Upper lobe of right lung (tissue), 1 donor: ENCODE measurements around the gene ATF6B. TPM values are rescaled to one million over a fixed set of nuclear protein-coding genes. Genes with fewer than 3 reads are reported as not detected.

Experiments
- ATAC-seq: fragments of 200-7000 bp; cut with Tn5 transposase; one replicate; pipeline ENCODE4 v1.9.1; 2020; ENCODE audit warnings: mild to moderate bottlenecking, moderate library complexity
- DNase-seq: peaks from one replicate; pipeline ENCODE4 v3.0.0-alpha.2; 2020
- H3K27ac ChIP-seq: fragments of 200-600 bp; one replicate; pipeline ENCODE4 v1.8.0; 2022
- H3K27me3 ChIP-seq: fragments of 200-600 bp; one replicate; pipeline ENCODE4 v1.8.0; 2022; ENCODE audit warnings: mild to moderate bottlenecking
- H3K36me3 ChIP-seq: fragments of 200-600 bp; one replicate; pipeline ENCODE4 v1.8.0; 2022
- H3K4me1 ChIP-seq: fragments of 200-600 bp; one replicate; pipeline ENCODE4 v1.8.0; 2022
- H3K4me3 ChIP-seq: fragments of 200-600 bp; one replicate; pipeline ENCODE4 v1.8.0; 2022; ENCODE audit warnings: mild to moderate bottlenecking
- H3K9me3 ChIP-seq: fragments of 200-600 bp; one replicate; pipeline ENCODE4 v1.8.0; 2022
- intact Hi-C: fragments of 100-400 bp; cut with DNase I; formaldehyde crosslinking; loops from one replicate; pipeline ENCODE4 v1.11.0; 2022
- long read RNA-seq: library from polyadenylated mRNA; unstranded; transcript quantifications from one replicate; pipeline ENCODE4 v2.0.0, GENCODE V29; 2021
- total RNA-seq: library from RNA; stranded (reverse); fragmentation: NEBNext Ultra II Directional; extraction: Animal tissue kit (Norgen Biotek cat#: 25700); gene quantifications from one replicate; pipeline ENCODE4 v1.2.1, GENCODE V29; 2021
- TF ChIP-seq, protein P1 (sequence below): fragments of 200-600 bp; IDR thresholded peaks from one replicate; pipeline ENCODE4 v1.8.0; 2022; ENCODE audit warnings: antibody characterized with exemption
- donor health status: DM: no; HTN: yes; CAD: no; lungs with severe emphysema.

The ATF6B gene
- total RNA-seq: 78.1 TPM
- long read RNA-seq, partial matches to known transcripts: 10 of 18 reads
- long read RNA-seq, other reads (novel, unspliced or antisense): 3 of 18 reads

DNA sequence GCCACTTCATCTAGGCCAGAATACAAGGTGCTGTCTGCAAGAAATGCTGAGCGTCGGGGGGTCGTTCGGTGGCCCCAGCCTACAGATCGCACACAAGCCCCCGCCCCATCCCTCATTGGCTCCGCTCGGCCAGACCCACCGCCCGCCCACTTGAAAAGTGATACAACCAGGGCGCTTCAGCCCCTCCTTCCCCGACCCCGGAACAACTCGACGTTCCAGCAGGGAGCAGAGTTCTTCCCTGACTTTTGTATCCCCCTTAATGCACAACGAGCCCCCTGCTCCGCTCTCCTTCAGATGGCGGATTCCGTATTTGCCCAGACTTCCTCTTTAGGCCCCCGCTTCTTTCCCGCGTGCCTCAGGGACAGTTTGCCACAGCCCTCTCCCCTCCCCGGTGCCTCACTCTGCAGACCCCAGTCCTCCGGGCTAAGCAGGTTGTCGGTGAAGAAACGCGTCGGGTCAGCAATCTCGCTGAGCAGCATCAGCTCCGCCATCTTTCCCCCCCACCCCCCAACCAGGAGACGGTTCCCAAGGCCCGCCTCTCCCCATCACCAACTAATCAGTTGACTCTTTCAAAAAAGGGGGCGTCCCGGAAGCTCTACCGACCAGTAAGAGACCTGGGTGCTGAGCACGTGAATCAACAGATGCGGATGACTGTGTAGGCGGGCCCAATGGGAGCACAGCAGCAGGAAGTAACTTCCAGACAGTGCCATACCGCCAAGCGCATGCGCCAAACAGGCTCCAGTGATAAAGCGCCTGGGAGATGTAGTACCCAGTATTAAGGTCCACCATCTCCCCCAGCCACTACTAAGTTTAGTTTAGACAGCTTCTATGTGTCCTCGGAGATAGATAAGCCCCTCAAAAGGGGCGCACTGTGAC lies at the start of gene ATF6B:
Gene ATF6B, minus strand, starts transcription at position 530 of the 876 bp plus-strand sequence. Its CDS starts 39 bp downstream, at position 491.
- Histone ChIP-seq H3K27ac (peak within 1 kb of the TSS; percentile 79), H3K27me3 (no peaks in the 10 kb centered on the region), H3K4me3 (peak within 1 kb of the TSS; percentile 71), H3K36me3 (peaks cover 39% of the 10 kb centered on the region), H3K4me1 (peaks cover 26% of the 10 kb centered on the region), H3K9me3 (no peaks in the 10 kb centered on the region)
- DNase-seq (peak; percentile 98), ATAC-seq (peak; percentile 96)
- TF ChIP-seq, protein P1, sequence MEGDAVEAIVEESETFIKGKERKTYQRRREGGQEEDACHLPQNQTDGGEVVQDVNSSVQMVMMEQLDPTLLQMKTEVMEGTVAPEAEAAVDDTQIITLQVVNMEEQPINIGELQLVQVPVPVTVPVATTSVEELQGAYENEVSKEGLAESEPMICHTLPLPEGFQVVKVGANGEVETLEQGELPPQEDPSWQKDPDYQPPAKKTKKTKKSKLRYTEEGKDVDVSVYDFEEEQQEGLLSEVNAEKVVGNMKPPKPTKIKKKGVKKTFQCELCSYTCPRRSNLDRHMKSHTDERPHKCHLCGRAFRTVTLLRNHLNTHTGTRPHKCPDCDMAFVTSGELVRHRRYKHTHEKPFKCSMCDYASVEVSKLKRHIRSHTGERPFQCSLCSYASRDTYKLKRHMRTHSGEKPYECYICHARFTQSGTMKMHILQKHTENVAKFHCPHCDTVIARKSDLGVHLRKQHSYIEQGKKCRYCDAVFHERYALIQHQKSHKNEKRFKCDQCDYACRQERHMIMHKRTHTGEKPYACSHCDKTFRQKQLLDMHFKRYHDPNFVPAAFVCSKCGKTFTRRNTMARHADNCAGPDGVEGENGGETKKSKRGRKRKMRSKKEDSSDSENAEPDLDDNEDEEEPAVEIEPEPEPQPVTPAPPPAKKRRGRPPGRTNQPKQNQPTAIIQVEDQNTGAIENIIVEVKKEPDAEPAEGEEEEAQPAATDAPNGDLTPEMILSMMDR: no peak
- intact Hi-C loops: no loop called here

DNA sequence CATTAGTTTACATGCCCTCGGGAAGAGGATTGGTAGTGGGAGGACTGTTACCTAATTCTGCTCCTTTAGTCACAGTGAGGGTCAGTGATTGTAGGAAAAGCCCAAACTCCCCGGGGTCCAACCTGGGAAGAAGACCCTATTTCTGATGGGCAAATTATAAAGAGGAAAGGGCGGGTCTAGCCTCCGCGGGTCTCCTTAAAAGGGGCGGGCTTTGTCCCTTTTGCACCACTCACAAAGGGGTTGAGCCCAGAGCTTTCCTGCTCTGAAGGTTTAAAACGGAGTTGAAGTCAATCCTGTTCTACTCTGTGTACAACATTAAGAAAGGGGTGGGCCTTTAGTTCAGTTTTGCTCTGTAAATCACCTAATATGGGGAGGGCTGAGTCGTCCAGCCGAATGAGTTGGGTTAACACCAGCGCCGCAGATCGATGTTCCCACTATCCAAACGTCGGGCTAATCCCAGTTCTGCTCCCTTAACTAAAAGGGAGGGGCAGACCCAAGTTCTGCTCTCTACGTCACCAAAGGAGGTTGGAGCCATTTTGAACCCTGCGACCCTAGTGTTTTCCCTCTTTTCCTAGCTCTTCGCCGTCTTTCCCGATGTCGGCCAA lies 49.2 kb upstream of the ATF6B start:
- H3K9me3 ChIP-seq: no peaks in the 10 kb centered on the region
- H3K36me3 ChIP-seq: peaks cover 20% of the 10 kb centered on the region
- DNase-seq (no peak), ATAC-seq (no peak)
- peak overlapping the region; percentile 98 for H3K27ac ChIP-seq
- H3K27me3 ChIP-seq: no peaks in the 10 kb centered on the region
- H3K4me3 ChIP-seq: peak overlapping the region; percentile 85
- peaks cover 37% of the 10 kb centered on the region for H3K4me1 ChIP-seq
- intact Hi-C loops: no loop called here
- TF ChIP-seq, protein P1: no peak

DNA sequence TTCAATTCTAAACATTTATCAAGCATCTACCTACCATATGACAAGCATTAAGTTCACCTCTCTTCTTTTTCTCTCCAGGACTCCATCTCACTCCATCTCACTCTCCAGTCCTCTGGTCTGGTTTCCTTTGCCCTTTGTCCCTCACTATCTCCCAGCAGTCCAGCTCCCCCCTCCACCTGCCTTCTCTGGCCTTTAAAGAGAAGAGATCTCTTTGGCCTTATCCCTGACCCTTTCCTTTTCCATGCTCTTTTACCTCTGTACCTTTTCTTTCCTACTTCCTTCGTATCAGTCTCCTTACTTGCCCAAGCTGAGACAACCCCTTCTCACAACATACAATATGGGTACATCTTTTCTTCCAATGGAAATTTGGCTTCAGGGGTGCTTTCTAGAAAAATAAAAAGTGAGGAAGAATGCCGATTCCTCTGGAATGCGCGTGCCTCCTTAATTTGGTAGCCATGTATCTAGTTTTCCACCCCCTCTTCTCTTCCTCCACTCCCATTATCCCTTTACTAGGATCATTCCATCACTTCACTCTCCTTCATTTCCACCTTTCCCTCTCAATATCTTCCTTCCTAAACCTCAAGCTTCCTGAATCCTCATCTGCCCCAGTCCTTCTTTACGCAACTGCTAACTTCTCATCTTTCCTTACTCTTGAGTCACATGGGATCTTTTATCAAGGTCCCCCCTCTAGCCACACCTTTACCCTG lies 48.6 kb upstream of the ATF6B start:
- intact Hi-C loops: no loop called here
- DNase-seq: no peak
- no peaks in the 10 kb centered on the region for H3K27me3 ChIP-seq
- TF ChIP-seq, protein P1: no peak
- H3K9me3 ChIP-seq: no peaks in the 10 kb centered on the region
- H3K4me3 ChIP-seq: peak overlapping the region; percentile 85
- peaks cover 37% of the 10 kb centered on the region for H3K4me1 ChIP-seq
- peak overlapping the region; percentile 98 for H3K27ac ChIP-seq
- no peak for ATAC-seq
- H3K36me3 ChIP-seq: peaks cover 15% of the 10 kb centered on the region

DNA sequence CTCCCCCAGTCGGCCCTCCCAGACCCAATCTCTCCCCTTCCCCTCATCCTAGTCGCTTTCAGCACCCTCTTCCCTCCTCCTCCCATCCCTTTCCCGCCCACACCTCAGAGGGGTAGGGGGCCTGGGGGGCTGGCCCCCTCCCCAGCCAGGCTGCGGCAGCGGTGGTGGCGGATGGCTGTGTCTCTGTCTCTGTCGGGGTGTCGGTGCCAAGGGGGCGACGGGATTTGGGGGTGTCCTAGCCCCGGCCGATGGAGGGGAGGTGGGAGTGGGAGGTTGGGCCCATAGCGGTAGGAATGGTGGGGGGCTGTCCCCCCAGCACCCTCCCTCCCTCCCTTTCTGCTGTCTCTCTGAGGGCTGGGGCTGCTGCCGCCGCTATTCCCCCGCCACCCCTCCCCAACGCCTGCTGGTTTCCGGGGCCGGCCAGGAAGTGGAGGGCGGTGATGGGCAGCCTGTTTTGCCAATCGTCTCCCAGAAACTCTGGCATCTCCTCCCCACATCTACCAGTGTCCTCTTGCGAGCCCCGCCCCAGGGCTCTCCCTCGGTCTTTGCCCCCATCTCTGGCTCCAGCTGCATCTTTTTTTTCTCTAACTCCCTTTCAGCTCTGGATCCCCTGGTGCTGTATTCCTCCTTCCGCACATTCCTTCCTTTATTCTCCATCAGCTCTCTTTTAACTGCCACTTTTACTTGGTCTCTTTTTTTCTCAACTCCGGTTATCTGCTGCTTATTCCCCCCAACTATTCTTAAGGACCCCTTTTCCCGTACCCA lies 47.8 kb upstream of the ATF6B start, which contains the start of gene AGPAT1:
Gene AGPAT1, minus strand, starts transcription at position 374 of the 765 bp plus-strand sequence. CDS start 4,588 bp downstream, outside the sequence.
- Histone ChIP-seq H3K9me3 (no peaks in the 10 kb centered on the region), H3K27ac (peak within 1 kb of the TSS; percentile 98), H3K27me3 (no peaks in the 10 kb centered on the region), H3K4me1 (peaks cover 37% of the 10 kb centered on the region), H3K36me3 (peaks cover 11% of the 10 kb centered on the region), H3K4me3 (peak within 1 kb of the TSS; percentile 85)
- peak; percentile 81 for ATAC-seq
- TF ChIP-seq, protein P1: no peak
- intact Hi-C loops: no loop called here
- peak; percentile 97 for DNase-seq

DNA sequence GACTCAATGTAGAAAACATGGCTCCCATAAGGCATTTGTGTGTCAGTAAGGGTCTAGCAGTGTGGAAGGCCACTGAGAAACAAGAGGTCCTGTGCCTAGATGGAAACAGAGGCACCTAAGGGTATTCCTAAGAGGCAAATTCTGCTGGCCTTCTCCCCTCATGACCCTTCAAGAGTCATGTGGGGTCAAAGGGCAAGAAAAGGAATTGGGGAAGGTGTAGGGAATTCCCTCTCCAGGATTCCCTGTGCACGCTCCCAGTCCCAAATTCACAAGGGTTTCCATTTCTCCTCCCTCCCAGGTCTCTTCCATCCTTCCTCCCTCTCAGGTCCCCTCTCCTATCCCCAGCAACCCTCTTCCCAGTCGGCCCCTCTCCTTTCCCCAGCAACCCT lies 47.3 kb upstream of the ATF6B start:
- Histone ChIP-seq H3K27me3 (no peaks in the 10 kb centered on the region), H3K4me3 (peak overlapping the region; percentile 85), H3K4me1 (peaks cover 37% of the 10 kb centered on the region), H3K9me3 (no peaks in the 10 kb centered on the region), H3K27ac (peak overlapping the region; percentile 98), H3K36me3 (peaks cover 12% of the 10 kb centered on the region)
- DNase-seq: no peak
- ATAC-seq: no peak
- intact Hi-C loops: no loop called here
- TF ChIP-seq, protein P1: no peak
